ENCODE results near the gene MRPL42. TPM values are rescaled to one million over a fixed set of nuclear protein-coding genes. Genes with fewer than 3 reads are reported as not detected.

Gene MRPL42
- total and polyA plus RNA-seq, 2 of the 4 experiments (the other 2 are of a cell fraction): 64.2 to 90.7 TPM

- no peak overlapping the region for H4K91ac ChIP-seq (ENCODE audit: insufficient read depth, low read depth, low read length)
- no peak overlapping the region for H3K27ac ChIP-seq (ENCODE audit: insufficient read depth, low read length)
- H2BK5ac ChIP-seq (ENCODE audit: low read depth, low read length, poor library complexity, severe bottlenecking): peak overlapping the region; percentile 18
- H3K9me3 ChIP-seq (ENCODE audit: control insufficient read depth, insufficient read depth, low read length): no peaks in the 10 kb centered on the region
- 100% methylated on average over 1 of the region's 5 CpGs; no CpG with 5 or more reads in 1 of the 2 experiments for WGBS, 2 experiments (ENCODE audit: extremely low coverage in 2 of 2, insufficient read length in 1 of 2)
- H3K79me1 ChIP-seq (ENCODE audit: low read depth in 1 of 2, low read length in 2 of 2): no peaks in the 10 kb centered on the region; a peak in 1 of 4 replicates
- TF ChIP-seq CHD1 (IDR thresholded peaks at IDR 0.05; ENCODE audit: low read depth, low read length) (no peak), CEBPB (IDR thresholded peaks at IDR 0.05; ENCODE audit: low read depth, low read length) (peak; percentile 52; the same call in 1 of the 2 replicates)
- intact Hi-C loops (cut with micrococcal nuclease): no loop called here
- no peak overlapping the region for H3K4me3 ChIP-seq (ENCODE audit: insufficient read depth, low read depth, low read length)
- dilution Hi-C loops (cut with HindIII; ENCODE audit: low sequenced_read_pairs, unreplicated experiment): no loop called here
- H2AFZ ChIP-seq (replicated peaks; ENCODE audit: low read length, poor library complexity): peak overlapping the region; percentile 45
- H3K4me1 ChIP-seq (ENCODE audit: control insufficient read depth, insufficient read depth, low read length): no peaks in the 10 kb centered on the region
- no peak overlapping the region for H3K4ac ChIP-seq (ENCODE audit: low read depth, low read length)
- no peak overlapping the region for H4K5ac ChIP-seq (ENCODE audit: low read depth, low read length)
- H3K36me3 ChIP-seq (ENCODE audit: control insufficient read depth, insufficient read depth, low read length): no peaks in the 10 kb centered on the region
- ATAC-seq (ENCODE audit: low read depth): peak; percentile 78
- no peaks in the 10 kb centered on the region for H4K20me1 ChIP-seq (ENCODE audit: insufficient read depth, low read length)
- H2BK120ac ChIP-seq (ENCODE audit: low read depth, low read length): no peak overlapping the region
- no peak overlapping the region for H3K23ac ChIP-seq (ENCODE audit: low read depth, low read length)
- no peaks in the 10 kb centered on the region for H3K9me1 ChIP-seq (ENCODE audit: insufficient read depth, low read length)
- no TSS peak for BruUV-seq (replicated peaks)
- H2BK20ac ChIP-seq (ENCODE audit: low read depth, low read length): no peak overlapping the region
- H3K18ac ChIP-seq (ENCODE audit: low read depth, low read length): no peak overlapping the region
- H4K8ac ChIP-seq (ENCODE audit: low read depth in 2 of 2, low read length in 2 of 2): no peak overlapping the region
- H2AK5ac ChIP-seq (ENCODE audit: low read depth, low read length): no peak overlapping the region
- H3K56ac ChIP-seq (ENCODE audit: extremely low read depth, insufficient read depth, low read length): no peak overlapping the region
- H3K27me3 ChIP-seq (ENCODE audit: control insufficient read depth, insufficient read depth, low read length): no peaks in the 10 kb centered on the region
- no peak overlapping the region for H2AK9ac ChIP-seq (replicated peaks; ENCODE audit: low read depth, low read length, poor library complexity)
- peak; percentile 77 for DNase-seq
- H3K14ac ChIP-seq (replicated peaks; ENCODE audit: low read depth, low read length): peak overlapping the region; percentile 28; the same call in 1 of the 2 replicates
- in situ Hi-C loops (cut with MboI; ENCODE audit: low sequenced_read_pairs): no loop called here
- no peak overlapping the region for H3K9ac ChIP-seq (ENCODE audit: low read depth, low read length)
- H3K4me2 ChIP-seq (ENCODE audit: low read depth, low read length): 0 out of 2 replicates have a peak overlapping the region, but pooled peaks have one; percentile 4
- POLR2A ChIA-PET (ENCODE audit: unreplicated experiment): no interaction called here
- H2BK15ac ChIP-seq (ENCODE audit: low read depth, low read length): no peak overlapping the region
- CTCF ChIA-PET: interaction anchor here (0.5 kb wide), 1 partner anchor 635 kb away, joined by 3 read pairs; no protein-coding TSS in a partner anchor
Observed at GRCh38 chr12:93453633-93454032, 13.7 kb upstream of the MRPL42 start.
